Sigmoid colon (tissue), 4 donors: Measurements from ENCODE around the gene NTHL1.

Experiments used
- EP300 ChIP-seq, 4 donors: sonication (generic); formaldehyde crosslinking; IDR thresholded peaks; one replicate each; pipeline ENCODE4 v1.6.1; 2017; ENCODE audit warnings: antibody characterized with exemption in 4 of 4
- POLR2AphosphoS5 ChIP-seq, 4 donors: sonication (generic); formaldehyde crosslinking; IDR thresholded peaks; one replicate each; pipeline ENCODE4 v1.6.1; 2017; ENCODE audit warnings: antibody characterized with exemption in 4 of 4

- TF ChIP-seq POLR2AphosphoS5 (IDR thresholded peaks at IDR 0.05): no peak
- no peak for TF ChIP-seq EP300 (IDR thresholded peaks at IDR 0.05)
Observed at GRCh38 chr16:2001035-2001434, 46.6 kb downstream of the NTHL1 start.
